Prostate gland (tissue), 2 donors: ENCODE results near the gene TRIM69.

Experiments
- CTCF ChIP-seq, 4 experiments: fragments of 200-600 bp in 2 of 4; fragments of 450-650 bp in 2 of 4; sonication (generic) in 2 of 4; IDR thresholded peaks; 1 replicate in 3 of 4; 2 replicates in 1 of 4; pipeline ENCODE4 v1.5.1; 2016 to 2019; ENCODE audit warnings: antibody characterized with exemption in 4 of 4, mild to moderate bottlenecking in 2 of 4, moderate library complexity in 2 of 4
- POLR2A ChIP-seq: fragments of 450-650 bp; IDR thresholded peaks from one replicate; pipeline ENCODE4 v1.6.1; 2016; ENCODE audit warnings: antibody characterized with exemption, mild to moderate bottlenecking
- POLR2AphosphoS5 ChIP-seq: sonication (generic); formaldehyde crosslinking; IDR thresholded peaks from one replicate; pipeline ENCODE4 v1.6.1; 2017; ENCODE audit warnings: antibody characterized with exemption

GRCh38 chr15:44705986-44706385 is 30.3 kb upstream of the TRIM69 start:
- TF ChIP-seq CTCF (IDR thresholded peaks at IDR 0.05) (no peak), POLR2A (no peak), POLR2AphosphoS5 (no peak)
